T-helper 1 cell (primary cell): Measurements from ENCODE around the gene STRN.
A peak's percentile ranks its signal among the peaks of the same experiment; 100 is the strongest.
"Not testable (repeated sequence)": the region's sequence is repeated elsewhere in the genome, so short reads cannot be mapped to it uniquely, and the experiment has no call there.

Experiments
- DNase-seq, 5 donors: peaks; one replicate each; pipeline ENCODE4 v3.0.0-alpha.2; 2012 to 2020

Gene STRN

DNA sequence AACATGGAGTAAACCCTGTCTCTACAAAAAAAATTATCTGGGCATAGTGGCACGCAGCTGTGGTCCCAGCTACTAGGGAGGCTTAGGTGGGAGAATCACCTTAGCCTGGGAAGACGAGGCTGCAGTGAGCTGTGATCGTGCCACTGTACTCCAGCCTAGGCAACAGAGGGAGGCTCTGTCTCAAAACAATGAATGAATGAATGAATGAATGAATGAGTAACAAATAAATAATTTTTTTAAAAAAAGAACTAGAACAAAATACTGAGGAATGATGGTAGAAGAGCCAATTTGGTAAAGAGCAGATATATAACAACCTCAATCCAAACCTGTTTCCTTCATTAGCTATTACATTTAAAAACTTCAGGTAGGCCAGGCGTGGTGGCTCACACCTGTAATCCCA lies 60.1 kb downstream of the STRN start:
- DNase-seq: no peak

- DNase-seq: no peak
Observed at GRCh38 chr2:36904636-36905035, 61.7 kb downstream of the STRN start.

- DNase-seq: no peak
Observed at GRCh38 chr2:36902385-36903120, 63.8 kb downstream of the STRN start.

DNA sequence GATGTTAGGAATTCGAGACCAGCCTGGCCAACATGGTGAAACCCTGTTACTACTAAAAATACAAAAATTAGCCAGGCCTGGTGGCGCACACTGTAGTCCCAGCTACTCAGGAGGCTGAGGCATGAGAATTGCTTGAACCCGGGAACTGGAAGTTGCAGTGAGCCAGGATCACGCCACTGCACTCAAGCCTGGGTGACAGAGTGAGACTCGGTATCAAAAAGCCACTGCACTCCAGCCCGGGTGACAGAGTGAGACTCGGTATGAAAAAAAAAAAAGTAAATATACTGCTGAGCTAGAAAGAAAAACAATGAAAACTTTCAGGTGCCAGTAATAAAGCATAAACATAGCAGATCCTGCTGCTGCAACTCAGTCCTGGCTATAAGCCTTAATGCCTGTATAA lies 73.5 kb downstream of the STRN start:
- no peak for DNase-seq

- peak in 1 of 5 donors; percentile 61 for DNase-seq
Observed at GRCh38 chr2:36889795-36890194, 76.5 kb downstream of the STRN start.

GRCh38 chr2:36887095-36887494 lies 79.2 kb downstream of the STRN start:
- DNase-seq: not testable (repeated sequence)

GRCh38 chr2:36886664-36887063 lies 79.7 kb downstream of the STRN start:
- DNase-seq: no peak

DNA sequence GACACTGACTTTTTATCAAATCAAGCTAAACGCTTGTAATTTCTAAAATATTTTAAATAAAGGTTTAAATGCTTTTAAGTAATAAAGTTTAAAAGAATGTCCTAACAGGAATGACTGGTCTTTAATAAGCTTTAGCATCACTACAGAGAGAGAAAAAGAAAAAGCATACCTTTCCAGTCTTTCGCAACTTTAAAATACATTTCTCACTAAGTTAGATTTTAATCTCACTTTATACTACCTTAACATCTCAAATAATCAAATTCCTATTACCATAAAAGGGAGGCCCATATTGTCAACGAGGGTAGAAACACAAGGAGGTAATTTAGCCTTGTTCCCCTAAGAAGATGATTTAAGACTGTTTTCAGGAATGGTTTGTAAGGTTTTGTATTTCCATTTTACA lies 80.7 kb downstream of the STRN start:
- no peak for DNase-seq

GRCh38 chr2:36882532-36882931 lies 83.8 kb downstream of the STRN start:
- no peak for DNase-seq

GRCh38 chr2:36881816-36882215 lies 84.5 kb downstream of the STRN start:
- no peak for DNase-seq

GRCh38 chr2:36878429-36878828 lies 87.9 kb downstream of the STRN start:
- DNase-seq: no peak

DNA sequence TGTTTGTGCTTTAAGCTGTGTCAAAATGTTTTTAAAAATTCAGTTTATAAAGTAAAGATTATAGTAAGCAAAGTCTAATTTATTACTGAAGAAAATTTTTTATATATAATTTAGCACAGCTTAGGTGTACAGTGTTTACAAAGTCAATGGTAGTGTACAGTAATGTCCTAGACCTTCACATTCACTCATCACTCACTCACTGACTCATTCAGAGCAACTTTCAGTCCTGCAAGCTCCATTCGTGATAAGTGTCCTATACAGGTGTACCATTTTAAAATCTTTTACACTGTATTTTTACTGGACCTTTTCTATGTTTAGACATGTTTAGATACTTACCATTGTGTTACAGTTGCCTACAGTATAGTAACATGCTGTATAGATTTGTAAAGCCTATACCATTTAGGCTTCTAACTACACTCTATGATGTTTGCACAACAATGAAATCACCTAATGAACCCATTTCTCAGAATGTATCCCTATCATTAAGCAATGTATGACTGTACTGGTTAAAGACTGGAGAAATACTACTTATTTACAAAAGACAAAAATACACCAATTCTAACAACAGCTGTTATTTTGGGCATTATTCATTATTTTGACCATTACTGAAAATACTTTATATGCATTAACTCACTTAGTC lies 95.1 kb downstream of the STRN start:
- peak in 1 of 5 donors; percentile 8 for DNase-seq

GRCh38 chr2:36869606-36870005 lies 96.7 kb downstream of the STRN start:
- no peak for DNase-seq

- no peak for DNase-seq
Observed at GRCh38 chr2:36861896-36862295, 104.4 kb downstream of the STRN start.

DNA sequence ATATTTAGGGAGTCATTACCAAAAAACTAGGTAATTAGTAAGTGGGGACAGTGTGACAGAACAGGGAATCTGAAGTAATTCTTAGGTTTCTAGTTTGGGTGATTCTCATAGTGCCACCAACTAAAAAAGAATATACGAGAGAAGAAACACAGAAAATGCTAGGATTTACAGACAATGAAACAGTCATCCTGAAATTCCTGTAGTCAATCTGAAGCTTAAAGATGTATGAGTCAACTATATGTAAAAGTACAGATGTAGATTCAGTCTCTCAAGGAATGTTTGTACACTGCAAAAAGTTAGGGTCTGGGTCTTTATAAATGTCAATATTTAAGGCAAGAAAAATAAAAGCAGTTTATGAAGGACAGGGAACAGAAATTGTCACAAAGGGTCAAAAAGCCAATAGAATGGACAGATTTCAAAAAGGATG lies 107.0 kb downstream of the STRN start:
- no peak for DNase-seq

DNA sequence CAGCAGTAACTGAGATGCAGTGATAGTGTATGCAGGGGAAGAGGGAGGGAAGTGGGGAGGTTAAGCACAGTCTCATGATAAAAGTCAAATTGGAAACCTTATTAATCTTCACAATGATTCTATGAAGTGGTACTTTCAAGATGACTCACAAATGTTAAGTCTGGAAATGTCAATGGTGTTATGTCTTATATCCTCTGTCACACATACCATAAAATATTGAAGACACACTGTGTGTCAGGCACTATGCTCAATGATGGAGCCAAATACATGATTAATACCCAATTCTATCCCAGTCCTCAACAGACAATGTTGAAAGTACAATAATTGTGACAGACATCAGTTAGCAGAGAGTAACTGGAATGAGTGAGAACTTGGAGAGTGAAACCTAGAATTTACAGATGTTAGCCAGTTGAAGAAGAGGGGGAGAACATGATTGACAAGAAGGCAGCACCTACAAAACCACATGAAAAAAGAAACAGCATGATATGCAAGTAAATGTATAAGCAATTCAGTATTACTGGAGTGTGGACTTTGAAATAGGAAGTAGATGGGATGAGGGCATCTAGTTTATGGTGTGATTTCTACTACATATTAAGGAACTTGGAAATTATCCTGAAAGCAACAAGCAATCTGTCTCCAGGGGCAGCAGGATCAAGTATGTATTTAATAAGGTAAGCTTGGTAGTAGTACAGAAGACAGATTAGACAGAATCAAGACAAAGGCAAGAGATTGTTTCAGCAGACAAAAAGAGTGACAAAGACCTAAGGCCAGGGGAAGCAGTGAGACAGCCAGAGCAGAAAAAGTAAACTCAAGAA lies 107.6 kb downstream of the STRN start:
- DNase-seq: no peak

DNA sequence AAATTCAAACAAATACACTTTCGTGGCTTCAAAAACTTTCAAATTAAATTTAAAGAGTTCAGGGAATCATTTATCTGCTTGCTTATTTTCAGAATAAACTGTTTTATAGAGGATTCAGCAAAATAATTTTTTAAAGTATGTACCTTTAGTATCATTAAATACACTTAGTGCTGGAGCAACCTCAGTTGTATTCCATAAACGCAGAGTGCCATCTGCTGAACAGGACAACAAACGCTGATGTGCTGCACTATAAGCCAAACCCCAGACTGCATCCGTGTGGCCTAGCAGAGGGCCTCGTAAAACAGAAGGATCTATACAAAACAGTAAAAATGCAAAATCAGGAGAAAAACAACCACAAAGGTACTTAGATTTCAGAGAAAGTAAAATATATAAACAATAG lies 108.6 kb downstream of the STRN start:
- no peak for DNase-seq

DNA sequence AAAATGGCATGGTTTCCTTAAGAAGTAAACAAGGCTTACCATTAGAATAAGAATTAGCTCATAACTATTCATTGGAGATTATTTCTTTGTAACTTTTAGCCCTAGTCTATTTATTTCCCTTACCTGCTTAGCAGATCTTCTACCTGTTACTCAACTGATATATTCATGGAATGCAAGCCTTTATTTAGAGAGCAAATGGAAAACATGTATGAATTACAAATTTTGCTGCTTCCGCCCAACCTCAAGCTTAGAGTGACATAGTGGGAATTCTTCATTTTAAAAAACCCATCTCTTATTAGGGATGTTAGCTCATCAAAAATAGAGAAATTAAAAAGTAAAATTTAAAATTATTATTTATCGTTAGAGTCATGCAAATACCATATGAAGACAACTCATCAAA lies 110.9 kb downstream of the STRN start:
- no peak for DNase-seq

DNA sequence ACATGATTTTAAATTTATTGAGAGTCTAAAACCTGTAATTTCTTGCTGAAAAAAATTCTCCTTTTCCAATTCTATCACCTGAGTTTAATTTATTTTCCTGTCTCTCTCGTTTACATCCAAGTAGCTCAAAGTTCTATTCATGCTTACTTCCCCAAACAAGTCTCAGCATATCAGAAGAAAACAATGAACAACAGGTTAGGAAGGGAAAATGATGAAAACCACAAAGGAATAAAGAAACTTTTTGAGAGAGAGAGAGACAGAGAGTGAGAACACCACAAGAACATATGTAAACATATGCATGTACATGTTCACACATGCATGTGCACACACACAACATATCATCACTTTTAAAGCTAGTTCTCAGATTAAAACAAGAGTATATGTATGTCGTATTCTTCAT lies 112.1 kb downstream of the STRN start:
- no peak for DNase-seq

DNA sequence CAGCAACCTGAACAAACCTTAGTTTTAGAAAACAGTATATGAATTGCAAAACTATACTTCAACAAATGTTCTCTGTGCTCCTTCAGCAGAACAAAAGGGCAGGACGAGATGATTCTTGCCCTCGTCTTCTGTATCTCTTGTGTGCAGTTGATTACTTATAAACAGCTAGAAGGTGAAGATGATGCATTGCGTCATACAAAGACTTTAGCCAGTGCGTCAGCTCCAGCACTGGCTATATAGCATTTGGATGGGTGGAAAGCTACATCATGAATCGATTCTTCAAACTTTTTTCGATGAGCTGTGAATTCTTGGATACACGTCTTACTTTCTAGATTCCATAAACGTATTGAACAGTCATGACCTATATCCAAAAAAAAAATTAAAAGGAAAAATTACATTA lies 117.1 kb downstream of the STRN start:
- no peak for DNase-seq

DNA sequence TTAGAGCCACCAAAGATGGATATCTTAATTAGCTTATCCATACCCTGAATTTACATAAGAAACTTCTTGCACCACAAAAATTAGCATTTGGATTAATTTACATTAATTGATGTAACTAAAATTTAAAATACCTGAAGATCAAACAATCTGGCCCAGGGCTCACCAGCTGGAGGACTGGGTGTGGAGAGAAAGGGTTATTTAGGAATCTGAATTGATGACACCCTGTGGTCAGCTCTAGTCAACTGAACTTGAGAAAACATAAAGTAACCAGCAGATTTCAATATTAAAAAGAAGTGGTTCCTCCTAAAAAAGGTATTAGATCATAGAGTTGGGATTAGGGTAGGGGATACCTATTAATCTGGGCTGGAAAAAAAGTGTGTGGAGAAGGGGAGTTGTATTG lies 122.5 kb downstream of the STRN start:
- DNase-seq: no peak

DNA sequence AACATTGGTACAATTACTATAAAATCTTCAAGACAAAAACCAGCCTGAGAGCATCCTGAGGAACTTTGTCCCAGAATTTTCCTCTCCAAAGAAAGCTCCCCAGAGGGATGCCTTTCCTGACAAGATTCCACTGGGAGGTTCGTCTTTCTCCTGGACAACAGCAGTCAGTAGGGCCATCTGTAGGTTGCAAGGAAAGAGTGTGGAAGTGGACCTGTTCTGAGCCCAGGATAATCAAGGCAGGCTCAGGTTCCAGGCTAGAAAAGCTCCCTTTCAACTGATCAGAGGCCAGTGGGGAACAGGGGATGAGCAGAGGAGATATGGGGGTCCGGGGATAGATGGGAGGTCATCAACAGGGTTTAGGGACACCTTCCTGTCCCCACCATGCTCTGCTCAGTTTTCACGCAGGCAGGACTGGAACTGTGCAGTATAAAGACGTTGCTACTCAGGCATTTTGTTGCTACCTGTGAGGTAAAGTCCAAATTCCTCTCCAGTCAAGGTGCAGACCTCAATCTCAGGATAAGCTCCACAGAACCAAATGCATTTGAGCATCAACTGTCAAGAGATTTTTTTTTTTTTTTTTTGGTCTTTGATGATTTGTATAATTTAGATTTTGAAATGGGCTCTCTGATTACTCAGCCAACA lies 126.2 kb downstream of the STRN start:
- no peak for DNase-seq
